ENCODE measurements around the gene MKLN1. TPM values are rescaled to one million over a fixed set of nuclear protein-coding genes. Genes with fewer than 3 reads are reported as not detected.

Gene MKLN1
- total RNA-seq, 1 experiment from 2014 or later = 61.1 TPM

DNA sequence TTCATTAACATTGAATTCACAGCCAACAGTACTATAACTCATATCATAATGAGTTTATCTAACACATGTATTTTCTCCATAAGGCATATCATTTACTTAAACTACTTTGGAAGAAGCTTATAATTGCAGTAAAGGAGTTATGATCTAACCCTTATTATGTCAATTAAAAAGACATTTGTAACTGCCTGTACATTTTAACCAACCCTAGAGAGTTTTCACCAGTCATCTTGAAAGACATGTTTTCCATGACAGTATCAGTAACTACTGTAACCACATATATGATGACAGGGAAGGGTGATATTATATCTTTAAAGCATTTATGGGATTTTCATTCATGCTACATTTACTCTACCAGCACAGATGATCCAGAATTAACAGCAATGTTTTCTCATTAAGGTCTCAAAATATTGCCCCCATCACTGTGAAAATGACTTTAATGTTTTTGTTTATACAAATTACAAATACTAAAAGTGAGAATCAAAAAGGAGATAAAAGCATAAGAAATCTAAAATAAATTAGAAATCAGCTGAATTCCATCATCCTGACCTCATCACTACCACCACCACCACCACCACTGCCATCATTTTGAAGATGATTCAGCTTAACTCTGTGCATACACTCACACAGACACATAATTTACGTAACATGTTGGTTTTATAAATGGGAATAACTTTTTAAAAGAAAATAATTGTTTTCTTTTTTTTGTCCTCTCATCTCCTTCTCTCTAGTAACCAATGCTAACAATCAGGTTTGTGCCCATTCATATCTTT, 53.6 kb downstream of the MKLN1 start:
- ChIA-PET CTCF (no interaction called here), POLR2A (ENCODE audit: unreplicated experiment) (interaction anchor here (0.7 kb wide), 1 partner anchor 272 kb away, joined by 11 read pairs; no protein-coding TSS in a partner anchor)
- H3K9me3 ChIP-seq (ENCODE audit: insufficient read depth, low read depth) = no peaks in the 10 kb centered on the region
- no peak overlapping the region for H3K4me2 ChIP-seq
- H2AFZ ChIP-seq = no peak overlapping the region
- H3K9me2 ChIP-seq (ENCODE audit: insufficient read depth) = no peaks in the 10 kb centered on the region
- peaks cover 64% of the 10 kb centered on the region for H3K79me2 ChIP-seq (ENCODE audit: low read depth)
- BruUV-seq (replicated peaks) = no TSS peak
- intact Hi-C loops (cut with micrococcal nuclease; ENCODE audit: unreplicated experiment) = no loop called here
- H3K36me3 ChIP-seq (ENCODE audit: low read depth) = peaks cover 11% of the 10 kb centered on the region
- no peak for DNase-seq
- H3K4me3 ChIP-seq = no peak overlapping the region
- no peaks in the 10 kb centered on the region for H3K4me1 ChIP-seq (replicated peaks; ENCODE audit: insufficient read depth)
- TF ChIP-seq, protein P1, sequence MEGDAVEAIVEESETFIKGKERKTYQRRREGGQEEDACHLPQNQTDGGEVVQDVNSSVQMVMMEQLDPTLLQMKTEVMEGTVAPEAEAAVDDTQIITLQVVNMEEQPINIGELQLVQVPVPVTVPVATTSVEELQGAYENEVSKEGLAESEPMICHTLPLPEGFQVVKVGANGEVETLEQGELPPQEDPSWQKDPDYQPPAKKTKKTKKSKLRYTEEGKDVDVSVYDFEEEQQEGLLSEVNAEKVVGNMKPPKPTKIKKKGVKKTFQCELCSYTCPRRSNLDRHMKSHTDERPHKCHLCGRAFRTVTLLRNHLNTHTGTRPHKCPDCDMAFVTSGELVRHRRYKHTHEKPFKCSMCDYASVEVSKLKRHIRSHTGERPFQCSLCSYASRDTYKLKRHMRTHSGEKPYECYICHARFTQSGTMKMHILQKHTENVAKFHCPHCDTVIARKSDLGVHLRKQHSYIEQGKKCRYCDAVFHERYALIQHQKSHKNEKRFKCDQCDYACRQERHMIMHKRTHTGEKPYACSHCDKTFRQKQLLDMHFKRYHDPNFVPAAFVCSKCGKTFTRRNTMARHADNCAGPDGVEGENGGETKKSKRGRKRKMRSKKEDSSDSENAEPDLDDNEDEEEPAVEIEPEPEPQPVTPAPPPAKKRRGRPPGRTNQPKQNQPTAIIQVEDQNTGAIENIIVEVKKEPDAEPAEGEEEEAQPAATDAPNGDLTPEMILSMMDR (conservative IDR thresholded peaks at IDR 0.05) = no peak
- TF ChIP-seq EZH2 (IDR thresholded peaks at IDR 0.05; ENCODE audit: low read depth) = no peak
- H3F3A ChIP-seq (ENCODE audit: insufficient read depth, low read depth) = peaks cover 13% of the 10 kb centered on the region; the same call in 1 of the 2 replicates
- H3K27me3 ChIP-seq (ENCODE audit: insufficient read depth, low read depth) = no peaks in the 10 kb centered on the region
- H3K27ac ChIP-seq = no peak overlapping the region
- peaks cover 16% of the 10 kb centered on the region for H4K20me1 ChIP-seq (ENCODE audit: insufficient read depth)

- CTCF ChIA-PET = no interaction called here
Measured at GRCh38 chr7:131383417-131384285, 56.0 kb downstream of the MKLN1 start.

GRCh38 chr7:131384286-131384635, 56.6 kb downstream of the MKLN1 start:
- Histone ChIP-seq H2AFZ (no peak overlapping the region), H3K79me2 (ENCODE audit: low read depth) (peaks cover 56% of the 10 kb centered on the region), H3F3A (ENCODE audit: insufficient read depth, low read depth) (peaks cover 17% of the 10 kb centered on the region), H3K27me3 (ENCODE audit: insufficient read depth, low read depth) (no peaks in the 10 kb centered on the region), H3K4me2 (no peak overlapping the region), H3K4me1 (replicated peaks; ENCODE audit: insufficient read depth) (no peaks in the 10 kb centered on the region), H3K9me2 (ENCODE audit: insufficient read depth) (no peaks in the 10 kb centered on the region), H3K36me3 (ENCODE audit: low read depth) (peaks cover 15% of the 10 kb centered on the region; the same call in 1 of the 2 replicates), H3K4me3 (no peak overlapping the region), H4K20me1 (ENCODE audit: insufficient read depth) (peaks cover 10% of the 10 kb centered on the region), H3K9me3 (ENCODE audit: insufficient read depth, low read depth) (no peaks in the 10 kb centered on the region), H3K27ac (no peak overlapping the region)
- CTCF ChIA-PET = no interaction called here
- intact Hi-C loops (cut with micrococcal nuclease; ENCODE audit: unreplicated experiment) = no loop called here
- BruUV-seq (replicated peaks) = no TSS peak
- POLR2A ChIA-PET (ENCODE audit: unreplicated experiment) = interaction anchor here (0.6 kb wide), 1 partner anchor 195 kb away, joined by 7 read pairs; no protein-coding TSS in a partner anchor
- no peak for DNase-seq
- TF ChIP-seq, protein P1 (conservative IDR thresholded peaks at IDR 0.05) = no peak
- TF ChIP-seq EZH2 (IDR thresholded peaks at IDR 0.05; ENCODE audit: low read depth) = no peak

More at GRCh38 chr7:131383417-131384285, 56.0 kb downstream of the MKLN1 start:
- no peak overlapping the region for H2AFZ ChIP-seq
- no peak overlapping the region for H3K27ac ChIP-seq
- no TSS peak for BruUV-seq (replicated peaks)
- TF ChIP-seq, protein P1 (conservative IDR thresholded peaks at IDR 0.05) = no peak
- TF ChIP-seq EZH2 (IDR thresholded peaks at IDR 0.05; ENCODE audit: low read depth) = no peak
- DNase-seq = no peak
- peaks cover 11% of the 10 kb centered on the region; the same call in 1 of the 2 replicates for H3K36me3 ChIP-seq (ENCODE audit: low read depth)
- intact Hi-C loops (cut with micrococcal nuclease; ENCODE audit: unreplicated experiment) = no loop called here
- no peak overlapping the region for H3K4me3 ChIP-seq
- no peaks in the 10 kb centered on the region for H3K4me1 ChIP-seq (replicated peaks; ENCODE audit: insufficient read depth)
- H3K9me2 ChIP-seq (ENCODE audit: insufficient read depth) = no peaks in the 10 kb centered on the region
- H3K79me2 ChIP-seq (ENCODE audit: low read depth) = peaks cover 57% of the 10 kb centered on the region
- H3K4me2 ChIP-seq = no peak overlapping the region
- H4K20me1 ChIP-seq (ENCODE audit: insufficient read depth) = peaks cover 7% of the 10 kb centered on the region
- peaks cover 15% of the 10 kb centered on the region; the same call in 1 of the 2 replicates for H3F3A ChIP-seq (ENCODE audit: insufficient read depth, low read depth)
- H3K27me3 ChIP-seq (ENCODE audit: insufficient read depth, low read depth) = no peaks in the 10 kb centered on the region
- no peaks in the 10 kb centered on the region for H3K9me3 ChIP-seq (ENCODE audit: insufficient read depth, low read depth)
- POLR2A ChIA-PET (ENCODE audit: unreplicated experiment) = no interaction called here
